ENCODE measurements around the gene PGAM1.
A peak's percentile ranks its signal among the peaks of the same experiment; 100 is the strongest.
"Not testable (repeated sequence)": the region's sequence is repeated elsewhere in the genome, so short reads cannot be mapped to it uniquely, and the experiment has no call there.

The PGAM1 gene

DNA sequence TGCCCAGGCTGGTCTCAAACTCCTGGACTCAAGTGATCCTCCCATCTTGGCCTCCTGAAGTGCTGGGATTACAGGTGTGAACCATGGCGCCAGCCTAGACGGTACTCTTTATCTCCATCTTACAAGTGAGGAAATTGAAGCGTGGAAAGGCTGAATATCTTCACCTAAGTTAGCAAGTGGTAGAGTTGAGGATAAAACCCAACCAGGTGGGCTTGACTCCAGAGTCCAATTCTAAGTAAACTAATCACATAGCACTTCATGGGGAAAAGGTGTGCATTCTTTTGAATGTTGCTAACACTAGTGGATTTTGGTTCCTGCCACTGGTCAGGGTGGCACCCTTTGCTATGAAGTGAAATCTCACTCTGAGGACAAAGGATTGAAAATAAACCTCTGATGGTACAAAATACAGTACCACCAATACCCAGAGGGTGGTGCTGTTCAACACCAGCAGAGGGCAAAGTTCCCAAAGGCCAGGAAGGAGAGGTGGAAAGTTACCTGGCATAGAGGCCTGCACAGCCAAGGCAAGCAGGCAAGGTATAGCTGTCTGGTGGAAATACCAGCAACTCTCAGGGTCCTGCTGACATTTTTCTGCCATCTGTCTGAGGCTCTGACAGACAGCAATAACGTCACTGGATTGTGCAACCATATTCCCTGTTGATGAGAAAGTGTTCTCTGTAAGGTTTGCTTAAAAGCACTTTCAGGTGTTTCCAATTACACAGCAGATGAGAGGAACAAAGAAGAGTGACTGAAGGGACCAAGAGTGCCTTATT is 37.6 kb downstream of the PGAM1 start:
- H3K27me3 ChIP-seq (ENCODE audit: control insufficient read depth, insufficient read depth, low read length), result no peaks in the 10 kb centered on the region
- H3K4me1 ChIP-seq (ENCODE audit: control insufficient read depth, low read depth, low read length), result no peaks in the 10 kb centered on the region
- H3K27ac ChIP-seq (ENCODE audit: low read length), result no peak overlapping the region
- H3K4me3 ChIP-seq (ENCODE audit: low read length), result no peak overlapping the region
- no peaks in the 10 kb centered on the region for H3K9me3 ChIP-seq (ENCODE audit: control insufficient read depth, low read depth, low read length)
- H3K9ac ChIP-seq (ENCODE audit: low read length), result no peak overlapping the region
- peaks cover 84% of the 10 kb centered on the region for H3K36me3 ChIP-seq (ENCODE audit: control insufficient read depth, low read depth, low read length)

DNA sequence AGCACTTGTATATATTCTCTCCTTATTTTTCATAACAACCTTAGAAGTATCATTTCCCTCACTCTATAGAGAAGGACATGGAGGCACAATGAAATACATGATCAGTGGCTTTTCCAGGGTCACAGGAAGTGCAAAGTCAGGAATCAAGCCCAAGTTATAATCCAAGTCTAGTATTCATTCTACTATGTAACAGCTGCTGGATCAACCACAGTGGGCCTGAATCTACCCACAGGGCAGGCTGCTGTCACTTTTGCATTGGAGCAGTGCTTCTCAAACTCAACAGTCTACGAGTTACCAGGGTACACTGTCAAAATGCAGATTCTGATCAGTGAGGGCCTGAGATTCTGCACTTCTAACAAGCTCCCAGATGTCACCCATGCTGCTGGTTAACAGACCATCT is 38.2 kb downstream of the PGAM1 start:
- Histone ChIP-seq H3K4me3 (ENCODE audit: low read length) (no peak overlapping the region), H3K27me3 (ENCODE audit: control insufficient read depth, insufficient read depth, low read length) (no peaks in the 10 kb centered on the region), H3K9me3 (ENCODE audit: control insufficient read depth, low read depth, low read length) (no peaks in the 10 kb centered on the region), H3K36me3 (ENCODE audit: control insufficient read depth, low read depth, low read length) (peaks cover 82% of the 10 kb centered on the region), H3K9ac (ENCODE audit: low read length) (no peak overlapping the region), H3K4me1 (ENCODE audit: control insufficient read depth, low read depth, low read length) (no peaks in the 10 kb centered on the region), H3K27ac (ENCODE audit: low read length) (no peak overlapping the region)

DNA sequence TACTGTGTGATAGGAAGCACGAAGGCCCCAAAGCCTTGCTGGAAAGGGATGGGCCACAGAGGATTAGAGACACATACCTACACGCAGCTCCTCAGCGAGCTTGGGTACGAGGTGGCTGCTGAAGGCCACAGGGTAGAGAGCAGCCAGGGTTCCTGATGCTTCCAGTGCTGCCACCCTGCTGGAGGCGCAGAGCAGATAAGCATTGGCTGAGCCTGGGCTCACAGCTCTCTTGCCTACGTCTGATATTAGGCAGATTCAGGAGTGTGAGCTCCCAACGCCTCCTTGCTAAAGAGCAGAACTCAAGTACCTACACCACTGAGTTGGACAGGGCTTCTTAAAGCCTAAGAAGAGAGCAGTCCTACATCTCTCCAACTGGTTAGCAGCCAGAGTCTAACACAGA is 40.0 kb downstream of the PGAM1 start:
- Histone ChIP-seq H3K27me3 (ENCODE audit: control insufficient read depth, insufficient read depth, low read length) (no peaks in the 10 kb centered on the region), H3K9me3 (ENCODE audit: control insufficient read depth, low read depth, low read length) (no peaks in the 10 kb centered on the region), H3K36me3 (ENCODE audit: control insufficient read depth, low read depth, low read length) (peaks cover 82% of the 10 kb centered on the region), H3K27ac (ENCODE audit: low read length) (no peak overlapping the region), H3K4me3 (ENCODE audit: low read length) (no peak overlapping the region), H3K4me1 (ENCODE audit: control insufficient read depth, low read depth, low read length) (no peaks in the 10 kb centered on the region), H3K9ac (ENCODE audit: low read length) (no peak overlapping the region)

DNA sequence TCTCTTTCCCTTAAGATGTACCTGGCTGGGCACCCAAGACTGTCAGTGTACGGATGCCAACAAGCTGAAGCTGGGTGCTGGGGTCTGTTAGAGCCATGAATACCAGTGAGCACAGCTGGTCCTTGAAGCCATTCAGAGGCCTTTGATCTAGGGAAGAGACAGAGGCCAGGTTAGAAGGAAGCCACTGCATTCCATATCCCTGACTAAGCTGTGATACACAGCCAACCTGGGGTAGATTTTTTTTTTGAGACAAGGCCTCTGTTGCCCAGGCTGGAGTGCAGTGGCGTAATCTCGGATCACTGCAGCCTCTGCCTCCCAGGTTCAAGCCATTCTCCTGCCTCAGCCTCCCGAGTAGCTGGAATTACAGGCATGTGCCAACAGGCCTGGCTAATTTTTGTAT is 40.8 kb downstream of the PGAM1 start:
- Histone ChIP-seq H3K27ac (ENCODE audit: low read length) (no peak overlapping the region), H3K27me3 (ENCODE audit: control insufficient read depth, insufficient read depth, low read length) (no peaks in the 10 kb centered on the region), H3K4me3 (ENCODE audit: low read length) (no peak overlapping the region), H3K36me3 (ENCODE audit: control insufficient read depth, low read depth, low read length) (peaks cover 75% of the 10 kb centered on the region), H3K9ac (ENCODE audit: low read length) (no peak overlapping the region), H3K9me3 (ENCODE audit: control insufficient read depth, low read depth, low read length) (no peaks in the 10 kb centered on the region), H3K4me1 (ENCODE audit: control insufficient read depth, low read depth, low read length) (no peaks in the 10 kb centered on the region)

DNA sequence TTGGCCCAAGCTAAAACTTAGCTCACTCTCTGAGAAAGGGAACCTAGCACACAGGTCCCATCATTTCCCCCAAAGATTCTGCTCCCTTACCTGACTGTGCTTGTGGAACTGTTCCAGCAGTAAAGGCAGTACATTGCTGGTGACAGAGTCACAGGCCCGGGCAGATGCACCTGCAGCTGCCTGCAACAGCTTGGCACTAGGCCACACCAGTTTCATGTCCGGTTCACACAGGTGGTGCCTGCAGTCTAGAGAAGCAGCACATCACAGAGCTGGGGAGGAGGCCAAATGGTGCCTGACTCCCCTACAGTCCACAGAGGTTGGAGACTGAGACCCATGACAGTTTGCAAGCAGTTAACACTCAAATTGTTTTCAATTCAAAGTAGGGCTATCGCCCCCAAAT is 42.2 kb downstream of the PGAM1 start:
- Histone ChIP-seq H3K9ac (ENCODE audit: low read length) (no peak overlapping the region), H3K4me3 (ENCODE audit: low read length) (no peak overlapping the region), H3K9me3 (ENCODE audit: control insufficient read depth, low read depth, low read length) (no peaks in the 10 kb centered on the region), H3K27ac (ENCODE audit: low read length) (no peak overlapping the region), H3K36me3 (ENCODE audit: control insufficient read depth, low read depth, low read length) (peaks cover 63% of the 10 kb centered on the region), H3K27me3 (ENCODE audit: control insufficient read depth, insufficient read depth, low read length) (no peaks in the 10 kb centered on the region), H3K4me1 (ENCODE audit: control insufficient read depth, low read depth, low read length) (no peaks in the 10 kb centered on the region)

DNA sequence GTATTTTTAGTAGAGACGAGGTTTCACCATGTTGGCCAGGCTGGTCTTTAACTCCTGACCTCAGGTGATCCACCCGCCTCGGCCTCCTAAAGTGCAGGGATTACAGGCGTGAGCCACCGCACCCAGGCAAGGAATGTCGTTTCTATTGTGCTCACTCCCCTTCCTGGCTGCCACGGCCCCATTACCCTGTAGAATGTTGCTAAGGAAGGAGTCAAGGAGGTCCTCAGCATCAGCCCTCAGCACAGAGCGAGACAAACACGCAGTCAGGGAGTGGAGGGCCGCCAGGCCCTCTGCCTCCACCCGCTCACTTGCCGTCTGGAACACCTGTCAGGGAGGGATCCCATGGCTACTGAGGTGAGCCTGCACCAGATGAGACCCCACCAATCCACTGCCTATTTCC is 42.8 kb downstream of the PGAM1 start:
- H3K4me3 ChIP-seq (ENCODE audit: low read length); H3K9me3 ChIP-seq (ENCODE audit: control insufficient read depth, low read depth, low read length); H3K27me3 ChIP-seq (ENCODE audit: control insufficient read depth, insufficient read depth, low read length); H3K9ac ChIP-seq (ENCODE audit: low read length); H3K27ac ChIP-seq (ENCODE audit: low read length); H3K4me1 ChIP-seq (ENCODE audit: control insufficient read depth, low read depth, low read length): not testable (repeated sequence)
- peaks cover 66% of the 10 kb centered on the region for H3K36me3 ChIP-seq (ENCODE audit: control insufficient read depth, low read depth, low read length)

DNA sequence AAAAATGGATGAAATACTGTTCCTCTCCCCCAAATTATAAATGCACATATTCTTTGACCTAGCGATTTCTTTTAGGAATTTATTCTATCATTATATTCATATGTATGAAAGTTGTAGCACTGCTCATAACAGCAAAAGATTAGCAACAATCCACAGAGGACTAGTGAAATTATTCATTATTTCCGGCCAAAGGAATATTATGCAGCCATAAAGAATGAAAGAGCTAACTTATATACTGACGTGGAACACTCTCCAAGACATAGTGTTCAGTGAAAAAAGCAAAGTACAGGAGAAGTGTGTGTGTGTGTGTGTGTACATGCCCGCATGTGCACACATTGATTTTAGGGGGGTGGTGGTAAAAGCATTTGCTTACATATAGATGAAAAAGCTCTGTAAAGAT is 48.9 kb downstream of the PGAM1 start:
- Histone ChIP-seq H3K27ac (ENCODE audit: low read length) (no peak overlapping the region), H3K36me3 (ENCODE audit: control insufficient read depth, low read depth, low read length) (peaks cover 72% of the 10 kb centered on the region), H3K4me1 (ENCODE audit: control insufficient read depth, low read depth, low read length) (peaks cover 8% of the 10 kb centered on the region), H3K4me3 (ENCODE audit: low read length) (no peak overlapping the region), H3K9me3 (ENCODE audit: control insufficient read depth, low read depth, low read length) (no peaks in the 10 kb centered on the region), H3K9ac (ENCODE audit: low read length) (no peak overlapping the region), H3K27me3 (ENCODE audit: control insufficient read depth, insufficient read depth, low read length) (no peaks in the 10 kb centered on the region)

DNA sequence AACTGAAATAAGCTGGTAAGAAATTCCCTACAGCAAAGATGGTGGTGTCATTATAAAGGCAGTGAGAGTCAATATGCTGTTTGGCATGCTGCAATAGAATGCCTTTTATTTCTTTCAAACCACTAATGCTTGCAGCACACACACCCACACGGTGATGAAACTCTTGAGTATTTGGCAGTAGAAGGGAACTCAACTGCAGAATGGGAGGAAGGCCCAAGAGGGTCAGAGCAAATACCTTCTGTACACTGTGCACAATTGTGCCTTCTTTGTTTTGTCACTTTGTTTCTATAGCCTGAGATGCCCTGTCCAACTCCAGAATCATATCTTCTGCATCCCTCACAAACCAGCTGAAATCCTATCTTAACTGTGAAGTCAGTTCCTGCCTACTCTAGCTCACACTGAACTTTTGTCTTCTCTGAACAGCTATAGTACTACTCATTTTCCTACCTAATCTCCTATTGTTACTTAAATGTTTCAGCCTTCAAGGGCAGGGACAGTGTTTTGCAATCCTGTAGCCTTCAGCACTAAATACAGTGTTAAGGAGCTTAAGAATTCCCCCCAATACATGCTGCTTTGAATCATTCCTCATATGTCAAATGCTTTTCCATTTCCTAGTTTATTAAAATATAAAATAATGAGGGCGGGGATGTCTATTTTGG is 50.1 kb downstream of the PGAM1 start:
- Histone ChIP-seq H3K27me3 (ENCODE audit: control insufficient read depth, insufficient read depth, low read length) (no peaks in the 10 kb centered on the region), H3K9me3 (ENCODE audit: control insufficient read depth, low read depth, low read length) (no peaks in the 10 kb centered on the region), H3K4me1 (ENCODE audit: control insufficient read depth, low read depth, low read length) (peaks cover 18% of the 10 kb centered on the region), H3K36me3 (ENCODE audit: control insufficient read depth, low read depth, low read length) (peaks cover 61% of the 10 kb centered on the region), H3K27ac (ENCODE audit: low read length) (no peak overlapping the region), H3K9ac (ENCODE audit: low read length) (no peak overlapping the region), H3K4me3 (ENCODE audit: low read length) (no peak overlapping the region)

DNA sequence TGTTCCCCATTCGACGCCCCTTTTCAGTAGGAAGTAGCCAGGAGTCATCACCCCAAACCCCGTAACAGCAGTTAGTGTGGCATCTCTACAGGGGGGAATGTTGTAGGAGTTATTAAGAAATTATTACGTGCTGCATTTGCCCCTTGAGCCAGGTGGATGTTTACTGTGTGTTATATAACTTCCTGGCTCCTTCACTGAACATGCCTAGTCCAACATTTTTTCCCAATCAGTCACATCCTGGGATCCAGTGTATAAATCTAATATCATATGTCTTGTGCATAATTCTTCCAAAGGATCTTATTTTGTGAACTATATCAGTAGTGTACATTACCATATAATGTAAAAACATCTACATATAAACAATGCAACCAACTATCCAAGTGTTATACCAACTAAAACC is 53.4 kb downstream of the PGAM1 start:
- H3K36me3 ChIP-seq (ENCODE audit: control insufficient read depth, low read depth, low read length), result peaks cover 55% of the 10 kb centered on the region
- peak overlapping the region; percentile 21 for H3K4me3 ChIP-seq (ENCODE audit: low read length)
- H3K27ac ChIP-seq (ENCODE audit: low read length), result peak overlapping the region; percentile 88
- not testable (repeated sequence) for H3K9me3 ChIP-seq (ENCODE audit: control insufficient read depth, low read depth, low read length); H3K27me3 ChIP-seq (ENCODE audit: control insufficient read depth, insufficient read depth, low read length)
- H3K4me1 ChIP-seq (ENCODE audit: control insufficient read depth, low read depth, low read length), result peaks cover 18% of the 10 kb centered on the region
- peak overlapping the region; percentile 72 for H3K9ac ChIP-seq (ENCODE audit: low read length)

DNA sequence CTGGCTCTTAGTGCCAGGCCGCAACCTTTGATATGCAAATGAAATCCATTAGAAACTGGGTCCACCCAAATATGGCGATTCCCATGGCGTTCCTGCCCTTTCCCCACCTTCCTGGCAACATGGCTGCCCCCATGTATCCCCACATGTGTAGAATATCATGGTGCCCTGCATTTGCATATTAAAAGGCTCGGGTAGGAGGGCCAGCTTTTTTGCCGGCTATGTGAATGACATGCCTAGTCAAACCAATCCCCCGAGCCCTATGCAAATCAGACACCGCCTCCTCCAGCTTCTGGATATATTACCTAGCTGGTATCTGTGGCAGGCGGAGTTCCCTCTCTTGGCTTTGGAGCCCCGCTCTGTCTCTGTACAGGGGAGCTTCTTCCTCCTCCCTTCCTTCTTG is 53.9 kb downstream of the PGAM1 start:
- Histone ChIP-seq H3K4me3 (ENCODE audit: low read length) (peak overlapping the region; percentile 21), H3K36me3 (ENCODE audit: control insufficient read depth, low read depth, low read length) (peaks cover 50% of the 10 kb centered on the region), H3K9ac (ENCODE audit: low read length) (peak overlapping the region; percentile 72), H3K9me3 (ENCODE audit: control insufficient read depth, low read depth, low read length) (no peaks in the 10 kb centered on the region), H3K27ac (ENCODE audit: low read length) (peak overlapping the region; percentile 88), H3K4me1 (ENCODE audit: control insufficient read depth, low read depth, low read length) (peaks cover 18% of the 10 kb centered on the region), H3K27me3 (ENCODE audit: control insufficient read depth, insufficient read depth, low read length) (no peaks in the 10 kb centered on the region)

DNA sequence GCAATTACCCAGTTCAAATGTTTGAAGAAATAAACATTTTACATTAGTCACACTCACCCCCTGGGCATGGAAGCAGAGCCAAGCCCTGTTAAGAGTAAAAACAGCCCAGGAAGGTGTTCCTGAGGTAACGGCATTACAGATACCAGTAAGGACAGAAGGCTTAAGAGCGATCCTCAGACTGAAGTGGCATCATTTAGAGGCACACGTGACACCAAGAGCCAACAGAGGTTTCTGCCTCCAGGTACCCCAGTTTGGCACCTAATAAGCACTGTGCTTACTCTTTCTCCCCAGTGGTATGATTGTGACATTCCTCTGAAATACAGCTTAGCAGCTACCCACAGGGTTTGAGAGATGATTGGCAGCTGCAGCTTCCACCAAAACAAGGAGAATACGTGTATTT is 55.1 kb downstream of the PGAM1 start:
- no peaks in the 10 kb centered on the region for H3K27me3 ChIP-seq (ENCODE audit: control insufficient read depth, insufficient read depth, low read length)
- peaks cover 18% of the 10 kb centered on the region for H3K4me1 ChIP-seq (ENCODE audit: control insufficient read depth, low read depth, low read length)
- H3K4me3 ChIP-seq (ENCODE audit: low read length), result no peak overlapping the region
- no peaks in the 10 kb centered on the region for H3K9me3 ChIP-seq (ENCODE audit: control insufficient read depth, low read depth, low read length)
- peak overlapping the region; percentile 47 for H3K27ac ChIP-seq (ENCODE audit: low read length)
- peaks cover 45% of the 10 kb centered on the region for H3K36me3 ChIP-seq (ENCODE audit: control insufficient read depth, low read depth, low read length)
- no peak overlapping the region for H3K9ac ChIP-seq (ENCODE audit: low read length)

DNA sequence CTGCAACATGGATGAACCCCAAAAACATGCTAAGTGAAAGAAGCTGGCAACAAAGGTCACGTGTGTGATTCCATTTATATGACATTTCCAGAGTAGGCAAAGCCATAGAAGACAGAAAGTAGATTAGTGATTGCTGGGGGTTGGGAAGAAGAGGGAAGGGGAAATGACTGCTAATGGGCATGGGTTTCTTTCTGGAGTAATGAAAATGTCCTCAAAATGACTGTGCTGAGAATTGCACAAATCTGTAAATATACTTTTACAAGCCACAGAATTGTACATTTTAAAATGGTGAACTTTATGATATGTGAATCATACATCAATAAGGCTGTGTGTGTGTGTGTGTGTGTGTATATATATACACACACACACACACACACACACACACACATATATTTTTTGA is 56.4 kb downstream of the PGAM1 start:
- no peak overlapping the region for H3K27ac ChIP-seq (ENCODE audit: low read length)
- H3K36me3 ChIP-seq (ENCODE audit: control insufficient read depth, low read depth, low read length), result peaks cover 32% of the 10 kb centered on the region
- no peaks in the 10 kb centered on the region for H3K27me3 ChIP-seq (ENCODE audit: control insufficient read depth, insufficient read depth, low read length)
- H3K9me3 ChIP-seq (ENCODE audit: control insufficient read depth, low read depth, low read length), result no peaks in the 10 kb centered on the region
- no peak overlapping the region for H3K9ac ChIP-seq (ENCODE audit: low read length)
- no peak overlapping the region for H3K4me3 ChIP-seq (ENCODE audit: low read length)
- peaks cover 18% of the 10 kb centered on the region for H3K4me1 ChIP-seq (ENCODE audit: control insufficient read depth, low read depth, low read length)
